Smooth muscle cell (in vitro differentiated cells): ENCODE measurements around the gene CYTH2. TPM values are rescaled to one million over a fixed set of nuclear protein-coding genes. Genes with fewer than 3 reads are reported as not detected.
A peak's percentile ranks its signal among the peaks of the same experiment; 100 is the strongest.

Experiments
- DNase-seq: peaks from one replicate; lab custom pipeline; 2025; ENCODE audit not compliant: unreplicated experiment; lab: John Stamatoyannopoulos, UW
- H2AFZ ChIP-seq: fragments of 200-600 bp; sonication (generic); 2 replicates; pipeline ENCODE4 v1.6.0; 2016; ENCODE audit warnings: antibody characterized with exemption, low read depth, mild to moderate bottlenecking
- H3F3A ChIP-seq: fragments of 200-600 bp; sonication (generic); 2 replicates; pipeline ENCODE4 v1.6.0; 2017; ENCODE audit warnings: antibody characterized with exemption, low read depth
- H3K27ac ChIP-seq: fragments of 200-600 bp; sonication (generic); 2 replicates; pipeline ENCODE4 v1.5.1; 2016; ENCODE audit warnings: low read depth, mild to moderate bottlenecking
- H3K27me3 ChIP-seq: fragments of 200-600 bp; sonication (generic); 2 replicates; pipeline ENCODE4 v1.6.1; 2016; ENCODE audit warnings: low read depth, mild to moderate bottlenecking
- H3K36me3 ChIP-seq: fragments of 200-600 bp; sonication (generic); 2 replicates; pipeline ENCODE4 v1.5.1; 2016; ENCODE audit warnings: low read depth
- H3K4me1 ChIP-seq: fragments of 200-600 bp; sonication (generic); 2 replicates; pipeline ENCODE4 v1.5.1; 2016; ENCODE audit warnings: low read depth
- H3K4me2 ChIP-seq: fragments of 200-600 bp; sonication (generic); 2 replicates; pipeline ENCODE4 v1.6.0; 2016; ENCODE audit warnings: mild to moderate bottlenecking
- H3K4me3 ChIP-seq: fragments of 200-600 bp; sonication (generic); 2 replicates; pipeline ENCODE4 v1.5.1; 2016; ENCODE audit warnings: mild to moderate bottlenecking
- H3K79me2 ChIP-seq: fragments of 200-600 bp; sonication (generic); 2 replicates; pipeline ENCODE4 v1.6.0; 2016; ENCODE audit warnings: low read depth, mild to moderate bottlenecking
- H3K9ac ChIP-seq: fragments of 200-600 bp; sonication (generic); 2 replicates; pipeline ENCODE4 v1.6.0; 2016; ENCODE audit warnings: low read depth
- H3K9me3 ChIP-seq: fragments of 200-600 bp; sonication (generic); replicated peaks from 2 replicates; pipeline ENCODE4 v1.5.1; 2016; ENCODE audit warnings: low read depth
- H4K20me1 ChIP-seq: fragments of 200-600 bp; sonication (generic); 2 replicates; pipeline ENCODE4 v1.6.0; 2016; ENCODE audit warnings: low read depth
- WGBS: methylation state at CpG from one replicate; pipeline ENCODE4 v1.1.7; 2016; ENCODE audit warnings: low lambda C conversion rate; 5-methylcytosine and 5-hydroxymethylcytosine counted together
- polyA plus RNA-seq: library from polyadenylated mRNA; unstranded; fragments of >200 nt; fragmentation: Nextera tagmentation; extraction: Ambion mirVana; gene quantifications from 2 replicates; pipeline ENCODE4 v1.2.1, GENCODE V29; 2016
- total RNA-seq: library from RNA; depleted of rRNA; stranded (reverse); fragments of >200 nt; gene quantifications from 2 replicates; pipeline ENCODE4 v1.2.3, GENCODE V29; 2014
- TF ChIP-seq, protein P1 (sequence below): fragments of 200-600 bp; sonication (generic); IDR thresholded peaks from 2 replicates; pipeline ENCODE4 v1.5.1; 2017; ENCODE audit warnings: borderline replicate concordance, mild to moderate bottlenecking, antibody characterized with exemption; ENCODE audit not compliant: insufficient read depth, poor library complexity, severe bottlenecking

CYTH2 gene
- total and polyA plus RNA-seq, 2 experiments from 2014 or later = 49.7 to 62.1 TPM

DNA sequence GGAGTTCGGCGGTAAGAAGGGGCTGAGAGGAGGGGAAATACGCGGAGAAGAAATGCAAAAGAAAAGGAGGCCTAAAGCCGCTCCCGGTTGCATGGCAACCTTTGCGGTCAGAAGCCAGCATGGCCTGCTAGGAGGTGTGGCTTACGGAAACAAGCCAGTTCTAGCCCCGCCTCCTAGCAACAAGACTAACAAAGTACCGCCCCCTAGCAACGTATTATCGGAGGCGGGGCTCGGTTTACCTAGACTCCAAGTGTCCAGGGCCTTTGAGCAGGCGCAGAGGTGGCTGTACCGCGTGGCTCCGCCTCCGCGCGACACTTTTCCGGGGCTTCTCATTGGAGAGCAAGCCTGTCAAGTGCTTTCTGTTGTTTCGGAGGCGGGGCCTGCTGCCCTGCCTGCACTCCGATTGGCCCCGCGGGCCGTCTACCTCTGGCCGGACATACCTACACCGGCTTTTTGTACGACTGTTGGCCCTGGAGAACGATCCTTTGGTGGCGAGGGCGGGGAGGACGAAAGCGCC lies 339 bp upstream of the CYTH2 start:
- no peaks in the 10 kb centered on the region for H3F3A ChIP-seq
- H3K4me3 ChIP-seq = peak overlapping the region; percentile 86
- TF ChIP-seq, protein P1, sequence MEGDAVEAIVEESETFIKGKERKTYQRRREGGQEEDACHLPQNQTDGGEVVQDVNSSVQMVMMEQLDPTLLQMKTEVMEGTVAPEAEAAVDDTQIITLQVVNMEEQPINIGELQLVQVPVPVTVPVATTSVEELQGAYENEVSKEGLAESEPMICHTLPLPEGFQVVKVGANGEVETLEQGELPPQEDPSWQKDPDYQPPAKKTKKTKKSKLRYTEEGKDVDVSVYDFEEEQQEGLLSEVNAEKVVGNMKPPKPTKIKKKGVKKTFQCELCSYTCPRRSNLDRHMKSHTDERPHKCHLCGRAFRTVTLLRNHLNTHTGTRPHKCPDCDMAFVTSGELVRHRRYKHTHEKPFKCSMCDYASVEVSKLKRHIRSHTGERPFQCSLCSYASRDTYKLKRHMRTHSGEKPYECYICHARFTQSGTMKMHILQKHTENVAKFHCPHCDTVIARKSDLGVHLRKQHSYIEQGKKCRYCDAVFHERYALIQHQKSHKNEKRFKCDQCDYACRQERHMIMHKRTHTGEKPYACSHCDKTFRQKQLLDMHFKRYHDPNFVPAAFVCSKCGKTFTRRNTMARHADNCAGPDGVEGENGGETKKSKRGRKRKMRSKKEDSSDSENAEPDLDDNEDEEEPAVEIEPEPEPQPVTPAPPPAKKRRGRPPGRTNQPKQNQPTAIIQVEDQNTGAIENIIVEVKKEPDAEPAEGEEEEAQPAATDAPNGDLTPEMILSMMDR = no peak
- DNase-seq = peak; percentile 94
- peak overlapping the region; percentile 93 for H3K27ac ChIP-seq
- peaks cover 3% of the 10 kb centered on the region for H3K36me3 ChIP-seq
- peak overlapping the region; percentile 98 for H3K9ac ChIP-seq
- peaks cover 16% of the 10 kb centered on the region for H3K79me2 ChIP-seq
- peaks cover 42% of the 10 kb centered on the region for H4K20me1 ChIP-seq
- H3K4me2 ChIP-seq = peak overlapping the region; percentile 65
- H3K27me3 ChIP-seq = no peaks in the 10 kb centered on the region
- no peak overlapping the region for H2AFZ ChIP-seq
- 1% methylated on average over 36 of the region's 36 CpGs for WGBS
- peaks cover 13% of the 10 kb centered on the region for H3K4me1 ChIP-seq
- H3K9me3 ChIP-seq = no peaks in the 10 kb centered on the region

DNA sequence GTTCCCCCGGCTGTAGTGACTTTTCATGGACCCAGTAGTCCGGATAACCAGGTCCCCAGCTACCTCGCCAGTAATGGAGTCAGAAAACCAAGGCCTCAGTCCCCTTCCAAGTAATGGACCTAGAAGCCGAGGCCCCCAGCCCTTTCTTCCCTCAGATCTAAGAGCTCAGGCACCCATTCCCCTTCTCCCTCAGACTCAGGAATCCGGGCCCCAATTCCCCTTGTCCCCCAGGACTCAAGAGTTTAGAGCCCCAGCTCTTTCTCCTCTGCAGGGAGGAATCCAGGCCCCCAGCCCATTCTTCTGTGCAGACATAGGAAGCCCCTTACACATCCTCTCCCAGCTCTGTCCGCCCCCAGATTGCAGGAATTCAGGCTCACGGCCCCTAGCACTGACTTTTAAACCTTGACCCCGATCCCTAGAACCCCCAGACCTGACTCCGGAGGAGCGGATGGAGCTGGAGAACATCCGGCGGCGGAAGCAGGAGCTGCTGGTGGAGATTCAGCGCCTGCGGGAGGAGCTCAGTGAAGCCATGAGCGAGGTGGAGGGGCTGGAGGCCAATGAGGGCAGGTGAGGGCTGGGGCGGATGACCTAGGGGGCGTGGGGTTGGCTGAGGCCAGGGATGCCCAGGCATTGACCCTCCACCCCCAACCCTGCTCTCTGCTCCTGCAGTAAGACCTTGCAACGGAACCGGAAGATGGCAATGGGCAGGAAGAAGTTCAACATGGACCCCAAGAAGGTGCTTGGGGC lies 938 bp downstream of the CYTH2 start:
- no peak overlapping the region for H2AFZ ChIP-seq
- peaks cover 16% of the 10 kb centered on the region for H3K79me2 ChIP-seq
- H3K36me3 ChIP-seq = peaks cover 8% of the 10 kb centered on the region
- DNase-seq = no peak
- peaks cover 54% of the 10 kb centered on the region for H4K20me1 ChIP-seq
- H3K4me3 ChIP-seq = peak overlapping the region; percentile 86
- WGBS = 70% methylated on average over 19 of the region's 20 CpGs
- TF ChIP-seq, protein P1 = no peak
- H3K9me3 ChIP-seq = no peaks in the 10 kb centered on the region
- H3K9ac ChIP-seq = peak overlapping the region; percentile 98
- H3K27ac ChIP-seq = peak overlapping the region; percentile 93
- H3F3A ChIP-seq = no peaks in the 10 kb centered on the region
- H3K4me1 ChIP-seq = peaks cover 13% of the 10 kb centered on the region
- peak overlapping the region; percentile 97 for H3K4me2 ChIP-seq
- H3K27me3 ChIP-seq = no peaks in the 10 kb centered on the region

DNA sequence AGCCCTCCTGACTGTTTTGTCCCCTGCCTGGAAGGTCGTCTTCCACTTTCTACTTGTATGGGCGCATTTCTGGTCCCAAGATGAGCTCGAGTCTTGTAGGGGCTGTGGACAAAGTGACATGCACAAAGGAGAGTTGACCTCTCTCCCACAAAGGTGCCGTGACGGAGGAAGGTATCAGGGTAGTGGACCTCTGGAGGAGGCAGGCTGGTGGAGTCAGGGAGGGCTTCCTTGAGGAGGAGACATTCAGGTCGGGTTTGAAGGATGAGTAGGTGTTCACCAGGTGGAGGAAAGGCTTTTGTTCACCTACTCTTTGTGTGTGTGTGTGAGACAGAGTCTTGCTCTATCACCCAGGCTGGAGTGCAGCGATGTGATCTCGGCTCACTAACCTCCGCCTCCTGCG lies 1.7 kb downstream of the CYTH2 start:
- peak overlapping the region; percentile 97 for H3K4me2 ChIP-seq
- WGBS = 98% methylated on average over 10 of the region's 10 CpGs
- H3K4me3 ChIP-seq = no peak overlapping the region
- H3K36me3 ChIP-seq = peaks cover 8% of the 10 kb centered on the region
- no peak overlapping the region for H2AFZ ChIP-seq
- TF ChIP-seq, protein P1 = no peak
- no peaks in the 10 kb centered on the region for H3K9me3 ChIP-seq
- H3K27ac ChIP-seq = no peak overlapping the region
- H3K4me1 ChIP-seq = peaks cover 13% of the 10 kb centered on the region
- H3K27me3 ChIP-seq = no peaks in the 10 kb centered on the region
- no peak overlapping the region for H3K9ac ChIP-seq
- DNase-seq = no peak
- H3K79me2 ChIP-seq = peaks cover 16% of the 10 kb centered on the region
- H4K20me1 ChIP-seq = peaks cover 58% of the 10 kb centered on the region
- no peaks in the 10 kb centered on the region for H3F3A ChIP-seq
